NCI-H510A treated with DMSO at 0.1 percent for 48 hours (cell line): ENCODE results near the gene MAL.
A peak's percentile ranks its signal among the peaks of the same experiment; 100 is the strongest.
"Not testable (repeated sequence)": the region's sequence is repeated elsewhere in the genome, so short reads cannot be mapped to it uniquely, and the experiment has no call there.

Experiments used
- DNase-seq: peaks from one replicate; lab custom pipeline; 2025; lab: John Stamatoyannopoulos, UW

Gene MAL

DNA sequence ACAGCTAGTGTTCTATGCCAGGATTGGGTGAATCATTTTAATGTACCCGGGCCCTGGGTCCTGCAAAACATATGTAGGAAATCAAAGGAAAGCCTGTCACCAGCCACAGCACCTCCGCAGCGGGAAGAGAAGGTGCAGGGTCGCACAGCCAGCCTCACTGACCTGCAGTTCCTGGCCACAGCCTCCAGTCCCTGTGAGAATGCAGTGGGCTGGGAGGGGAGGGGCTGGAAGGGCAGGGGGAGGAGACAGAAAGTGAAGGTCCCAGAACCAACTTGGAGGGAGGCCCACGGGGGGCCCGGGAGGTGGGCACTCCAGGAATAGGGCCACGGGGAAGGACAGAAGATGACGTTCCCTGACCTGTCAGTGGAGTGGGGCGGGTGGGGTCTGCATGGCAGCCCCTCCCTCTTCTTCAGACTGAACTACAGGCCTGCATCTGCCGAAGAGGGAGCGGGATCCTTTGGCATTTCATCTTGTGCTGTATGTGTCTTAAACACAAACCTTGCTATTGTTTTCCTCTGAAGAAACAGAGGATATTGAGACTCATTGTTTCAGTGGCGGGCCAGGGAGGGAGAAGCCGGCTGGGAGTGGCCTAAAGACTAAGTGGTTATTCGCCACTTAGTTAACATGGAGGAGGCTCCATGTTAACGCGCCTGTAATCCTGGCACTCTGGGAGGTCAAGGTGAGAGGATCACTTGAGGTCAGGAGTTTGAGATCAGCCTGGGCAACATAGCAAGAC, 7.5 kb downstream of the MAL start:
- DNase-seq, result no peak

DNA sequence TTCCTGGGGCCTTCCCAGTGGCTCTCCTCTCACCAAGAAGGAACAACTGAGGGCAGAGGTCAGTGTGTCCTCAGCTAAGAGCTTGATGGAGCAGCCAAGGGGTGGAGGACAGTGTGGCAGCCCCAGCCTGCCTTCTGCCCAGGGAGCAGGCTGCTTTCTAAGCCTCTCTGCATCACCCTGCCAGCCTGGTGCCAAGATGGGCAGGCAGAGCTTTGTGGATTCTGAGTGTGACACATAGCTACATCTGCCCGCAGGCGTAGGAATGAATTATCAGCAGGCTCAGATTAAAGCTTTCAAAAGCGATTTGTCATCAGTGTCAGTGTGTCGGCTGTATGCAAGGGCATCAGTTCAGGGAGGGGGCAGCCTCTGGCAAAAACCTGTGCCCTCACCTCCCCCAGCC, 8.7 kb downstream of the MAL start:
- DNase-seq, result no peak

DNA sequence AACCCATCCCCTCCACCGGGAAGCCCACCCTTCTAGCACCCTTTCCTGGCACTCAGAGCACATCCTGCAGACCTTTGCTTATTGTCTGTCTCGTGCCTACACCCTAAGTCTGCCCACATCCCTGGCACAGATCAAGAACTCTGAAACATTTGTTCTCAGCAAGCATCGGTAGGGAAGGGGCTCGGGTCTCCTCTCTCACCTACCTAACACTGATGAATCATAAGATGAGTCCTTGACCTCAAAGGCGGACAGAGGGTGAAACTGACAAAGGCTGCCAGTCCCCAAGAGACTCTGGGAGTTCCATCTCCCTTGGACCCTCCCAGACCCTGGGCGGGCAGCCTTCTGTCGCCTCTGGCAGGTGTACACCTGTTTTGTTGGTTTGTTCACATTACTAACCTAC, 9.3 kb downstream of the MAL start:
- DNase-seq, result no peak

DNA sequence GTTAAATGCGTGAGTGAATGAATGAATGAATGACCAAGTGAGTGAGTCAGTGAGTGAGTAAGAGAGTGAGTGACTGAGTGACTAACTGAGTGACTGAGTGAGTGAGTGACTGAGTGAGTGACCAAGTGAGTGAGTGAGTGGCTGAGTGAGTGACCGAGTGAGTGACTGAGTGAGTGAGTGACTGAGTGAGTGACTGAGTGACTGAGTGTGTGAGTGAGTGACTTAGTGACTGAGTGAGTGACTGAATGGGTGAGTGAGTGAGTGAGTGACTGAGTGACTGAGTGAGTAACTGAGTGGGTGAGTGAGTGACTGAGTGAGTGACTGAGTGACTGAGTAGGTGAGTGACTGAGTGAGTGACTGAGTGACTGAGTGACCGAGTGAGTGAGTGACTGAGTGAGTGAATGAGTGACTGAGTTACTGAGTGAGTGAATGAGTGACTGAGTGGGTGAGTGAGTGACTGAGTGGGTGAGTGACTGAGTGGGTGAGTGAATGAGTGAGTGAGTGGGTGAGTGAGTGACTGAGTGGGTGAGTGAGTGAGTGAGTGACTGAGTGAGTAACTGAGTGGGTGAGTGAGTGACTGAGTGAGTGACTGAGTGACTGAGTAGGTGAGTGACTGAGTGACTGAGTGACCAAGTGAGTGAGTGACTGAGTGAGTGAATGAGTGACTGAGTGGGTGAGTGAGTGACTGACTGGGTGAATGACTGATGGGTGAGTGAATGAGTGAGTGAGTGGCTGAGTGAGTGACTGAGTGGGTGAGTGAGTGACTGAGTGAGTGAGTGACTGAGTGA, 11.3 kb downstream of the MAL start:
- no peak for DNase-seq

DNA sequence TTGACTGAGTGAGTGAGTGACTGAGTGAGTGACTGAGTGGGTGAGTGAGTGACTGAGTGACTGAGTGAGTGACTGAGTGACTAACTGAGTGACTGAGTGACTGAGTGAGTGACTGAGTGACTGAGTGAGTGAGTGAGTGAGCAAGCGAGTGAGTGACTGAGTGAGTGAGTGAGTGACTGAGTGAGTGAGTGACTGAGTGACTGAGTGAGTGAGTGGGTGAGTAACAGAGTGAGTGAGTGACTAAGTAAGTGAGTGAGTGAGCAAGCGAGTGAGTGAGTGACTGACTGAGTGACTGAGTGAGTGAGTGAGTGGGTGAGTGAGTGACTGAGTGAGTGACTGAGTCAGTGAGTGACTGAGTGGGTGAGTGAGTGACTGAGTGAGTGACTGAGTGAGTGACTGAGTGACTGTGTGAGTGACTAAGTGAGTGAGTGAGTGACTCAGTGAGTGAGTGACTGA, 11.9 kb downstream of the MAL start:
- DNase-seq, result no peak

GRCh38 chr2:95037841-95038585, 12.5 kb downstream of the MAL start:
- DNase-seq, result not testable (repeated sequence)

DNA sequence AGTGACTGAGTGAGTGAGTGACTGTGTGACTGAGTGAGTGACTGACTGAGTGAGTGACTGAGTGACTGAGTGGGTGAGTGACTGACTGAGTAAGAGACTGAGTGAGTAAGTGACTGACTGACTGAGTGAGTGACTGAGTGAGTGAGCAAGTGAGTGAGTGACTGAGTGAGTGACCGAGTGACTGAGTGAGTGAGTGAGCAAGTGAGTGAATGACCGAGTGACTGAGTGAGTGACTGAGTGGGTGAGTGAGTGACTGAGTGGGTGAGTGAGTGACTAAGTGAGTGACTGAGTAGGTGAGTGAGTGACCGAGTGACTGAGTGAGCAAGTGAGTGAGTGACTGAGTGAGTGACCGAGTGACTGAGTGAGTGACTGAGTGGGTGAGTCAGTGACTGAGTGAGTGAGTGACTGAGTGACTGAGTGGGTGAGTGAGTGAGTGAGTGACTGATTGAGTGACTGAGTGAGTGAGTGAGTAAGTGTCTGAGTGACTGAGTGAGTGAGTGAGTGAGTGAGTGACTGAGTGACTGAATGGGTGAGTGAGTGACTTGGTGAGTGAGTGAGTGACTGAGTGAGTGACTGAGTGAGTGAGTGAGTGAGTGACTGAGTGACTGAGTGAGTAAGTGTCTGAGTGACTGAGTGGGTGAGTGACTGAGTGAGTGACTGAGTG, 13.3 kb downstream of the MAL start:
- DNase-seq, result no peak

GRCh38 chr2:95039363-95039762, 13.9 kb downstream of the MAL start:
- no peak for DNase-seq

DNA sequence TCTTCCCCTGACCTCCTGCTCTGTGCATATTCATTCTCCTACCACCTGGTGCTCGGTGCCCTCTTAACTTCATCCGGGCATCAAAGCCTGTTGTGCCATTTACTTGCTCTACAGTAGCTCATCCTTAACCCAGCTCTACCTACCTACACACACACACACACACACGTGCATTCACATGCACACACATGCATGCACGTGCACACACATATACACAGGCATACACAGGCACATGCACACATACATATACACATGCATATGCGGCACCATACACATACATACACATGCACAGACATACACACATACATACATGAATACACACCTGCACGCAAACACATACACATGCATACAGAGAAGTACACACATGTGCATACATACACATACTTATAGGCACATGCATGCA, 14.5 kb downstream of the MAL start:
- no peak for DNase-seq

- no peak for DNase-seq
These were observed 14.9 kb downstream of the MAL start for GRCh38 chr2:95040426-95040825.

DNA sequence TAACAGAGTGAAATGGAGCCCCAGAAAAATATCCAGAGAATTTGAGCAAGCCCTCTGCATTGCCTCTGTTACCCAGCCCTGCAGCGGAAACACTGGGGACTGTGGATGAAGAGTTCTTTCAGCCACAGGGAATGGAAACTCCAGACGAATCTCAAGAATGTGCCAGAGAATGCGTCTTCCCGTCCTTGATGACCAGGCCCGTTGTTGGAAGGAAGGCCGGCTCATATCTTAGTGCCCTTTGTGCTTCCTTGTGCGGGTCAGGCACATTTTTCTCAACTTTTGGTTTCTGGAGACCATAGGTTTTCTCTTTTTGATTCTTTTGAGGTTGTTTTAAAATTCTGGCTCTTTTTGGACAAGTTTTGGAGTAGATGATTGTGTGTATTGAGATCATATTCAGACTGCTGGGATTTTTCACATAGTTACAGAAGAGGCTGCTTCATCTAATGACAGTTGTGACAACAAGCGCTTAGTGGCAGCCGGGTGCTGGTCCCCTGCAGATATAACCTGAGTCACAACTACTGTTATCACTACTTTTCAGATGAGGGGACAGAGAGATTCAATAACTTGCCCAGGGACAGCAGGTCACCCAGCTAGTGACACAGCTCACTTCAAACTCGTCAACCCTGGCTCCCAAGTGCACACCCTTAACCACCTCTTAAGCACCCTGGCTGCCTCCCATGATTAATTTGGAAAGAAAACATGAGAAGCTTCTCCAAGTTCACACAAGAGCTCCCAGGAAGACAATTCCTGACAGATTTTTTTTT, 15.7 kb downstream of the MAL start:
- DNase-seq, result no peak

DNA sequence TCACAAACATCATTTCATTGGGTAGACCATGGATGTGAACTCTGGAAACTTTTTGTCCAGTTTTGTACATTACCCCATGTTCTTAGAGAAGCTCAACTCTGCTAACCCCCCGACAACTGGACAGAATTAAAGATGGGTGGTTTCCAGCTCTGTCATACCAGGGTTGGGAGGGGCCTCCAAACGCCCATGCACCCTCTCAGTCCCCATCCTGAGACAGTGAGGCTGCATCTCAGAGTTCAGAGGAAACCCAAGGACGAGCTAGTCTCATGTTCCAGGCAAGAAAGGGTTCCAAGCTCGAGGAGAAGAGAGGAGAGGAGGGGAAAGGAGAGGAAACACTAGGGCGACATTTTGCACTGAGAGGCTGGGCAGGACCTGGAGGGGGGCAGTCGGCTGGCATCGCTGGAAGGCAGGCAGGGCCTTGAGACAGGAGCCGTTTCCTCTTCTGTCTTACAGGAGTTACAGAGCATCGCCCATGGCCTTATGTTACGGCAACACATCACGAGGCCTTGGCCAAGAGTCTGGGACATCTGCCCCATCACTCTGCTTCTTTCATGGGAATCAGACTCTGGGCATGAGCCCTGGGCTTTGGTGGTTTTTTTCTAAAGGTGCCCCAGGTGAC, 16.4 kb downstream of the MAL start:
- DNase-seq, result no peak

DNA sequence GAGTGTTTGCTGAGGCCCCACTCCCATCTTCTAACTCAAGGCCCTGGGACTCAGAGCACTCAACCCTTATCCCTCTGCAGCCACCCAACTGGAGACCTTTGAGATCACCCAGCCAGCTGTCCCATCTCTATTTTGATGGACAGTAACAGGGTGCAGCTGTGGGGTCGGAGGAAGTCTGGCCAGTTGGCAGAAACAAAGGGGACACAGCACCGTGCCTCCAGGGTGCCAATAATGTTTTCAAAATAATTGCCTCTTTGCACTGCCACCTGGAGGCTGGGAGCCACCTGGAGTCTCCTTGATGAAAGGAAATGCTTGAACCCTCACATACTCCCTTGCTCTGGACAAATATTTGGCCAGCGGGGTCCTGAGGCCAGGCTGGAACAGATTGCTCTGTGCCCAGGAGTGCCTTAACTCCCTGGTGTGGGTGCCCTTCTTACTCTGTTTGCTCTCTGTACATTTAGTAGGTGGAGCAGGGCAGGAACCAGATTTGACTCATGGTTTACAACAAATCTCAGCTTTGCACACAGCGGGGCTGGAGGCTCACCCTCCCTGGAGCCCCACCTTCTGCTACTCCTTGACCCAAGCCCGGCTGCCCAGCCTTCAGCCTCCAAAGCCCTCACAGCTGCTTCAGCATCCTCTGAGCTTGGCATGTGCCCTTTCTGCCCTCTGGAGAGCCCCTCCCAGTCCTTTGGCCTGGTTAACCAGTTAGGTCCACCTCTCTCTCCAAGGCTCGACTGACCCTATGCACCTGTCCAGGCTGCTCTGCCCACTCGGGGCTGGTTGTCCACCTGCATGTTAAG, 17.2 kb downstream of the MAL start:
- no peak for DNase-seq

DNA sequence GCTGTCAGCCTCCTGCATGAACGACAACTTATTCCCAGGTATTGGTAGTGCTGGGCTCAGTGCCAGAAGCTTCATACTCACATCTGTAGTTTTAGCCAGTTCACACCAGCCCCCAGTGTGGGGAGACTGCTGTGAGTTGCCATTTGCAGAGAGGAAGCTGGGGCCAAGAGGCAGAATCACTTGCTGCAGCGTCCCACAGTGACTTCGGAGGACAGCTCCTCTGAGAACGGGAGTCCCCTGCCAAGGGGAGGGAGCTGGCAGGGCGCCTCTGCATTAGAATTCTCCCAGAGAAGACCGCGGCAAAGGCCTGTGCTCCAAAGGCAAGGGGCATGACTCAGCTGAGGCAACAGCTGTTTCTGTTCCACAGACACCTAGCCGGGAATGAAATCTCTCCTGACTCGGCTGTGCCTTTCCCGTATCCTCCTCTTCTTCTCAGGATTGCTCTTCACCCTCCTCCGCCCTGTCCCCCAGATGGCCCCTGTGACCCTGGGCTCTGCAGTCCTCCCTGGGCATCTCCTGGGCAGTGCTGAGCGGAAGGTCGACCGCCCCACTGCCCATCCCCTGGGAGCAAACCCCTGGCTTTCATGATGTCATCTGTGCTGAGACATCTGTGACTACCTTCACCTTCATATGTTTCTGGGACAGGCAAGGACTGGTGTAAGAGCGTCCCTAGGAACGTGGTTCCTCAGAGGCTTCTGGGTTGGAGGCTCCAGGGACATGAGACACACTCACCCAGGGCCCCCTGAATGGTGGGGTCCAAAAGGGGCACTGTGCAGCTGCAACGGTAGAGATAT, 18.0 kb downstream of the MAL start:
- peak; percentile 3 for DNase-seq

GRCh38 chr2:95044601-95045000, 19.1 kb downstream of the MAL start:
- no peak for DNase-seq

GRCh38 chr2:95046371-95047112, 21.0 kb downstream of the MAL start:
- no peak for DNase-seq

GRCh38 chr2:95047629-95048510, 22.4 kb downstream of the MAL start:
- peak; percentile 51 for DNase-seq
